GM18870 (cell line): ENCODE measurements around the gene ARL6IP4.

Source experiments
- ATAC-seq: cut with Tn5 transposase; IDR thresholded peaks from one replicate; pipeline ENCODE4 v1.9.1; 2021; ENCODE audit warnings: moderate library complexity; ENCODE audit not compliant: unreplicated experiment

Gene ARL6IP4

DNA sequence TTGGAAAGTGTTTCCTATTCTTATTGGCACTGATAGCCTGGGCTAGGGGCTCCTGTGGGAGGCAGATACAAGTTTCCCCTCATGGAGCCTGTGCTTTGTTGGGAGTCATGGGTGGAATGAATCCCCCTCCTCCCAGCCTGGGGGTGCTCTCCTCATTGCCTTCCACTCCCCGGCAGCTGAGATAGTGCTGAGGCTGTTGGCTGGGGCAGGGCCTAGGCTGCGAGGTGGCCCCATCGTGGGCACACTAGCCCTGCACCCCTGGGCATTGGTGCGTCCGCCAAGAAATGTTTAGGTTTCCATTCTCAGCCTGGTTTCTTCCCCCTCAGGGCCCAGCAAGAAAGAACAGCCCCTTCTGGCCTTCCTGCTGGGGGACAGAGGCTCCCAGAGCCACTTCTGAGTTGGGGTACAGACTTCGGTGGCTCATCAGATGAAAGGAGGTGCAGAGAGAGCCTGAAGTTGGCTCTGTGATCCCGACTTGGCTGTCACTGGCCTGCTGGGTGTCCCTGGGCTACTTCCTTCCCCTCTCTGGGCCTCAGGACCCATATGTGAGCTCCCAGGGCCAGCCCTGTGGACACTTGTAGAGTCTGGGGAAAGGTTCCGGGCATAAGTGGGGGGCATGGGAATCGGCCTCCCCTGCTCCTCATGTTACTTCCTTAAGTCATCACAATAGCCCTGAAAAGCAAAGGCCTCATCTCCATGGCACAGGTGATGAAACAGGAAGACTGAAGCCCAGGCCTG is 2.7 kb upstream of the ARL6IP4 start:
- no peak for ATAC-seq

DNA sequence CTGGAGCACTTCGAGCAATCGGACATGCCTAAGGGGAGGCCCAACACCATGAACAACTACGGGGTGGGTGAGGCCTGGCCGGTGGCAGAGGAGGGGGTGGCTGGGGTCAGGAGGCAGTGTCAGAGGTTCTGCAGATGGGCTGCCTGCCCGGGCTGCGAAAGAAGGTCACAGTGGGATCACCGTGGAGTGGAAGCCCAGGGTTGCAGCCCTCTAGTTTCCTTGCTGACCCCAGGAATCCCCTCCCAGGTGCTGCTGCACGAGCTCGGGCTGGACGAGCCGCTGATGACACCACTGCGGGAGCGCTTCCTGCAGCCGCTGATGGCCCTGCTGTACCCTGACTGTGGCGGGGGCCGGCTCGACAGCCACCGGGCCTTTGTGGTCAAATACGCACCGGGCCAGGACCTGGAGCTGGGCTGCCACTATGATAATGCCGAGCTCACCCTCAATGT is 1.9 kb upstream of the ARL6IP4 start:
- ATAC-seq: no peak

DNA sequence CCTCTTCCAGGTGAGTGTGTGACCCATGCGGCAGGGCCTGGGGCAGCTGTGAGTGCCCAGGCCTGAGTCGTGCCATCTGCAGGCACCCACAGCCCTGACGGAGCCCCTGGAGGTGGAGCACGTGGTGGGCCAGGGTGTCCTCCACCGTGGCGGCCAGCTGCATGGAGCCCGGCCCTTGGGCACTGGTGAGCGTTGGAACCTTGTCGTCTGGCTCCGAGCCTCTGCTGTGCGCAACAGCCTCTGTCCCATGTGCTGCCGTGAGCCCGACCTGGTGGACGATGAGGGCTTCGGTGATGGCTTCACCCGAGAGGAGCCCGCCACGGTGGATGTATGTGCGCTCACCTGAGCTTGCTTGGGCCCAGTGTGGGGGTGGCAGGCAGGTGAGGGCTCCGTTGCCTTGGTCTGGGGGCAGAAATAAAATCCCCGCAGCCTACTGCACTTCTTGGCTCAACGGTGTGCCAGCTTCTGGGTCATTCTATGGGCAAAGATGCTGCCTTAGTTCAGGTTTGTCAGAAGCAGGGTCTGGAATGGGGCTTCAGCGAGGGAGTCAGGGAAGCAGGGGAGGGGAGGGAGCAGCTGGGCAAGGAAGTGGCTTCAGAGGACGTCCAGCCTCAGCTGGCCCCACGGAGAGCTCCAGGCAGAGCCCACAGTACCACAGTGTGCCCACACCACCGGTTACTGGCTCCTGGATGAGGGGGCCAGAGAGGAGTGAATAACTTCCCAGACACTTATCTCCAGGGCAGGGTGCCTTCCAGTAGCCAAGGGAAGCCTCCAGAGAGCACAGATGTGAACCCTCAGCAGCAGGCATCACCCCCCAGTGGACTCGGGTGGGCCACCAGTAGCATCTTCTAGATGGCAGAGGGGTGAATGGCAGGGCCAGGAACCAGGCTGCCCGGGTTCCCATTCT is 1.2 kb upstream of the ARL6IP4 start:
- no peak for ATAC-seq

DNA sequence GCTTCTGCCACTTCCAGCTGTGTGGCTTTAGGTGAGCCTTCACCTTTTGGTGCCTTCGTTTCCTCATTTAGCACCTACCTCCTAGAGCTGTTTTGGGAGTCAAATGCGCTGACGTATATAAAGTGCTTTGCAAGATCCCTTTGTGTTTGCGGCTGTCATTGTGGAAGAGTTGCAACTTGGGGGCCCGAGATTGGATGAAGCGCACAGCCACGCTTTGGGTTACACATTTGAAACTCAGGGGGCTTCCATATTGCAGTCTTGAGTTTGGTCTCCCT is 636 bp upstream of the ARL6IP4 start:
- ATAC-seq: no peak

DNA sequence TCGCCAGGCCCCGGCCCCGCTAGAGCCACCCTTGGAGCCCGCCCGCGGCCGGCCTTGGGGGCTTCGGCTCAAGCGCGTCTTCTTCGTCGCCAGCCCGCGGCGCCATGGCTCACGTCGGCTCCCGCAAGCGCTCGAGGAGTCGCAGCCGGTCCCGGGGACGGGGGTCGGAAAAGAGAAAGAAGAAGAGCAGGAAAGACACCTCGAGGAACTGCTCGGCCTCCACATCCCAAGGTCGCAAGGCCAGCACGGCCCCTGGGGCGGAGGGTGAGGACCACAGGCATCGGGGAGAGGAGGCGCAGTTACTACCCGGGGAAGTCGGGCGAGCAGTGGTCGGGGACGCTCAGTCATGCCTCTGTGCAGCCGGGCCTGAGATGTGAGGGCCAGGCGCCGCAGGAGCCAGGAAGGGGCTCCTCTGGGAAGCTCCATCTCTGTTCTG is 573 bp downstream of the ARL6IP4 start:
- no peak for ATAC-seq

DNA sequence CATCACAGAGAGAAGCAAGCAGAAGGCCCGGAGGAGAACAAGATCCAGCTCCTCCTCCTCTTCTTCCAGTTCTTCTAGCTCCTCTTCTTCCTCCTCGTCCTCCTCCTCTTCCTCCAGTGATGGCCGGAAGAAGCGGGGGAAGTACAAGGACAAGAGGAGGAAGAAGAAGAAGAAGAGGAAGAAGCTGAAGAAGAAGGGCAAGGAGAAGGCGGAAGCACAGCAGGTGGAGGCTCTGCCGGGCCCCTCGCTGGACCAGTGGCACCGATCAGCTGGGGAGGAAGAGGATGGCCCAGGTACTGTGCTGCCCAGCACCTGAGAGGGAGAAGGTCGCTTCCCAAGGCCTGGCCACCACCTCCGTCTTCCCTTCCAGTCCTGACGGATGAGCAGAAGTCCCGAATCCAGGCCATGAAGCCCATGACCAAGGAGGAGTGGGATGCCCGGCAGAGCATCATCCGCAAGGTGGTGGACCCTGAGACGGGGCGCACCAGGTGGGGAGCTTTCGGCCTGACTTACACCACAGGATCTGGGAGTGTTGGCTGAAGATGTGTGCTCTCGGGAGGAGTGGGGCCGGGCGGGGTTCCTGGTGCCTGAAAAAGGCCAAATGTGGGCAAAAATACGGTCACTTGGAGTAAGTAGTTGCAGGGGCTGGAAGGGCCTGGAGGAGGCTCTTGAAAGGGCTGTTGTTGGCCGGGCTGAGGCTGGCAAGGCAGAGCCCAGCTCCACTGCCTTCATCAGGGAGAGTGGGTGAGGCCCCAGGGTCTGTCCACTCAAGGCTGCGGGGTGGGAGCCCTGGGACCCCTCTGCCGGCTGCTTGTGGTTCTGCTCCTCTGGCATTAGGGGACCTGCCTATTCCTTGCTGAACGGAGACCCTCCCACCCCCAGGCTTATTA is 1.4 kb downstream of the ARL6IP4 start:
- ATAC-seq: no peak

DNA sequence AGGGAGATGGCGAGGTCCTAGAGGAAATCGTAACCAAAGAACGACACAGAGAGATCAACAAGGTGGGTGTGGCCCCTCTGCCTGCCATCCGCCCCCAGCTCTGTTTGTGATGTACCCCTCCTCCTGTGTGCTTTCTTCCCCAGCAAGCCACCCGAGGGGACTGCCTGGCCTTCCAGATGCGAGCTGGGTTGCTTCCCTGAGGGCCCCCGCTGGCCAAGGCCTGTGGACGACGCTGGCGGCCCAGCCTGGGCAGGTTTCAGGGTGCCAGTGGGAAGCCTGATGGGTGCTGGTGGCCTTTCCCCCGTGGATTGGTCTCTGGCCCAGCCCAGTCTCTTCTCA is 2.0 kb downstream of the ARL6IP4 start:
- no peak for ATAC-seq

DNA sequence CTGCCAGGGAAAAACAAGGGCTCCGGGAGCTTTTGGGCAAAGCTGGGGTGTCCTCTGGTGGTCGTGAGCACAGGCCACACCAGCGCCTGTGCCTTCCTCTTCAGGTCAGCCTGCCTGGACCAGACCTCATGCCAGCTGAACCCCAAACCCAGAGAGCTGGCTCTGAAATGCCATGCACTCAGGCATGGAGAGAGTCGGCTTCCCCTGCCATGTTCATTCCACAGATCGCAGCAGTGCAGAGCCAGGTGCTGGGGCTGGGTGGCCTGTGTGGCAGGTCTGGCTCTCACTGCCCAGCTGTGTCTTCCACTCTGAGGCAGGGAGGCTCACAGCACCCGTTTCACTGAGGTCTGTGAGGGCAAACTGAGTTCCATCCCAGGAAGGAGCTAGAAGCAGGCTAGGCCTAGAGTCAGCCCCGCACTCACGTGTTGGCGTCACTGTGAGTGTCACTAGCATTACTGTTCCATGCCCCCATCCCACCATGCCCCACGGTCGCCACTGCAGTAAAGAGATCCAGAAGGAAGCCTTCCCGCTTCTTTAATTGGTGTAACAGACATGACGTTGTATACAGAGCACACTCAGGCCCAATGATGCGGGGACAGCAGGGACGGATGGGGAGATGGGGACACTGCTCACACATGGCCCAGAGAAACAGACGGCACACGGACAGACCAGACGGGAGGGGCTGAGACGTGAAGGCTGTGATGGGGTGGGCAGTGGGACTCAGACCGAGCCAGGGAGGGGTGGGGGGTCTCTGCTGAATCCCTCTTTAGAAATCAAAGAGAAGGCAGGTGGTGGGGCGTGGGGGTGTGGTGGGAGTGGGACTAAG is 2.7 kb downstream of the ARL6IP4 start:
- no peak for ATAC-seq

DNA sequence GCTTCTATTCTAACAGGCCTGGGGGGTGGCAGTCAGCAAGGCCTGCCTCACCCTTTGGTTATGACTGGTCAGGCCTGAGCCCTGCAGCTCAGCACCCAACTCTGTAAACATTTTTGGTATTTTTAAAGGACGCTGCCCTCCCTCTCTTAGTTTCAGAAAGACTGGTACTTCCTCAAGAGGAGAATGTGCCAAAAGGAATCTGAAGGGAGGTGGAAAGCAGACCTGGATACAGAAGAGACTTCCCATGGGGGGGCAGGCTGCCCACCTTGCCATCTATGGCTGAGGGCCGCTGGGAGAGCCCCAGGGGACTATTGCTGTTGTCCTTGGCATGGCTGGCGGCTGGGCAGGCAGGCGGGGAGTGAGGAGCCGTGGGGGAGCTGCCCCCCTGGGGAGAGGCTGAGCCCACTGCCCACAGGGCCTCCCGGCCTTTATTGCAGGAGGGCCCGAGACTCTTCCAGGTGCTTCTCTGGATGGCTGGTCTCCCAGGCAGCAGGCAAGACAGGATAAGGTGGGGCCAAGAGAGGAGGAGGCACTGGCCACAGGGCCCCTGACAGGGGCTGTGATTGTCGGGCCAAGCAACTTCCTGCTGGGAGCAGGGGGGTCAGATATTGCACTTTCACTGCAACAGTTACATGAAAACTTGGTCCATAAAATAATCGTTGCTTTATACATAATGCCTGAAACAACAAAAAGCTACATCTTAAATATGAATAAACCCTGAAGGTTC is 3.5 kb downstream of the ARL6IP4 start:
- ATAC-seq: no peak

DNA sequence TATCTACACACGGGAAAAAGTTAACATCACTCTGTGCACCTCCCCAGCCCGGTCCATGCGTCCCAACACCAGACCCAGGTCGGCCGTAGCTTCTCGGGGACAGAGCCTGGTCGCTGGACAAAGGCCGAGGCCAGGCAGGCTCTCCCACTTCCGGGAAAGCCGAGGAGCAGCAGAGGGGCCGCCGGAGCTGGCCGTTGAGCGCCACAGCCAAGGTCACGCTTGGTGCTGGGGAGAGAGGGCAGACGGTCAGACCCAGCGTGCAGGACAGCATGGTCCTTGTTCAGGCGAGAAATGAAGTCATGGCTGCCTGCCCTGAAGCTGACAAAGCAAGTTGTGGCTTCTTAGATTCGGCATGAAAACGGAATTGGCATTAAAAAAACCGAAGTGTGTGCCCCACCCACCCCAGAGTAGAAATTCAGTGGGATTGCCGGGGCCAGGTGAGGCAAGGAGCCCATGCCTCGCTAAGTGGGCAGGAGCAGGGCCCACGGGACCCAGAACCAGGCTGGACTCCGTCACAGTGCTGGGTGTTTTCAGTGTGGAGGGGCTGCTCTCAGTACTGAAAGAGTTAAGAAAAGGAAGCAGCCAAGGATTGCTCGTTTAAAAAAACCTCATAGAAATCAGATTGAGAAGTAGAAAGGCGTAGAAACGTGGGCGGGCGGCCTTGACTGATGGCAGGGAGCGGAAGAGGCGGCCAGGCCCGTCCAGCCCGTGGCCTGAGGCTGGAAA is 4.3 kb downstream of the ARL6IP4 start:
- no peak for ATAC-seq

DNA sequence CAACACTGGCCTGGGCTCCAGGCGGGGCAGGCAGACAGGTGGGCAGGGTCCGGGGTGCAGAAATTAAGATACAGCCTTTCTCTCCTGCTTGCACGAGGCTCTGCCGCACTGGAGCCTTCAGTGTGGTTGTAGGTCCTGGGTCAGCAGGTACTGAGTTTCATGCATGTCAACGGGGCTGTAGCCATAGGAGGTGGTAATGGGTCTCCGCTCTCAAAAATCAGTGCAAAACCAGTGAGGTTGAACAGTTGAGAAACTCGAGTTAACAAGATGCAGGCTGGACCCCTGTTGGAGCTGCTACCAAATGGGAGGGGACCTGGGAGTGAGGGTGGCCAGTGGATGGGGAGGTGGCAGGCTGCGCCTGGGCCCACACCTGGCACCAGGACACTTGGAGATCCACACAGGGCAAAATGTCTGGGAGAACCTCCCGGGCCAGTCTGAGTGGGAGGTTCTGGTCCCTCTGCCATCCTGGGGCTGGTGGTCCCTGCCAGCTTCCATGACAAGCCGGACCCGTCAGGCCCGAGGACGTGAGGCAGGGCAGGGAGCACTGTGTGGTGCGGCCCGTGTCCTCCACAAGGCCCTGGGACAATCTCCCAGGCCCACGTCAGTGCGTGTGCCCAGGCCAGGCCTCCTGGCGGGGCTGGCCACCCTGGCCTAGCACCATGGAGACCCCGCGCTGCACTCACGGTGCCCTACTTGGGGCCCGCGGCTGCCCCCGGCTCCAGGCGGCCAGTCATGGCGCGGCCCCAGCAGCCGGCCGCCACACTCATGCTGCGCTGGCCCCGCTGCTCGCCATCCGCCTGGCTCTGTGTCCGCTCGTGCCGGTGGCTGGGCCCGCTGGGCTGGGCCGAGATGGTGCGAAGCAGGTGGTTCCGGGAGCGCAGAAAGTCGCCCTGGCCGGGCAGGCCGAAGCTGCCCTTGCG is 5.1 kb downstream of the ARL6IP4 start:
- no peak for ATAC-seq

DNA sequence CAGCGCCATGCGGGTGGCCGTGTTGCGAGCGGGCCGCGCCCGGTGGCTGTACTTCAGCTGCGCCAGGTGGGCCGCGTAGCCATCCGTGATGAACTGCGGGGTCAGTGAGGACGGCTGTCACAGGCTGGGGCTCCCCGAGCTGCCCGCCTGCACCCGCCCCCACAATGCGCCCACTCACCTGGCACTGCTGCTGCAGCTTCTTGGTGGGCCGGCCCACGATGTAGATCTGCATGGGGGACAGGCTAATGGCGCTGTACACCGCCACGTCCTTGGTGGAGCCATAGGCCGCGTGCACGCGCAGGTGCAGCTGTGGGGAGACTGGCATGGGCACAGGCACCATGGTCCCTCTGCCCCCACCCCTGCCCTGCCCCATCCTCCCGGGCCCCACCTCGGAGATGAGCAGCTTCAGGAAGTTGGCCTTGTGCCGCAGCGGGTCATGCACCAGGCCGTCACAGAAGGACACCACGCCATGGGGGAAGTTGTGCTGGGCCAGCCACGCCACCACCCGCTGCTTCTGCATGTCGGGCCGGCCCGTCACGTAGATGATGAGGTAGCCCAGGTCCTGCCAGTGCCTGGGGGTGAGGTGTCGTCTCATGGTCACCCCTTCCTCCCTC is 5.9 kb downstream of the ARL6IP4 start:
- ATAC-seq: no peak

DNA sequence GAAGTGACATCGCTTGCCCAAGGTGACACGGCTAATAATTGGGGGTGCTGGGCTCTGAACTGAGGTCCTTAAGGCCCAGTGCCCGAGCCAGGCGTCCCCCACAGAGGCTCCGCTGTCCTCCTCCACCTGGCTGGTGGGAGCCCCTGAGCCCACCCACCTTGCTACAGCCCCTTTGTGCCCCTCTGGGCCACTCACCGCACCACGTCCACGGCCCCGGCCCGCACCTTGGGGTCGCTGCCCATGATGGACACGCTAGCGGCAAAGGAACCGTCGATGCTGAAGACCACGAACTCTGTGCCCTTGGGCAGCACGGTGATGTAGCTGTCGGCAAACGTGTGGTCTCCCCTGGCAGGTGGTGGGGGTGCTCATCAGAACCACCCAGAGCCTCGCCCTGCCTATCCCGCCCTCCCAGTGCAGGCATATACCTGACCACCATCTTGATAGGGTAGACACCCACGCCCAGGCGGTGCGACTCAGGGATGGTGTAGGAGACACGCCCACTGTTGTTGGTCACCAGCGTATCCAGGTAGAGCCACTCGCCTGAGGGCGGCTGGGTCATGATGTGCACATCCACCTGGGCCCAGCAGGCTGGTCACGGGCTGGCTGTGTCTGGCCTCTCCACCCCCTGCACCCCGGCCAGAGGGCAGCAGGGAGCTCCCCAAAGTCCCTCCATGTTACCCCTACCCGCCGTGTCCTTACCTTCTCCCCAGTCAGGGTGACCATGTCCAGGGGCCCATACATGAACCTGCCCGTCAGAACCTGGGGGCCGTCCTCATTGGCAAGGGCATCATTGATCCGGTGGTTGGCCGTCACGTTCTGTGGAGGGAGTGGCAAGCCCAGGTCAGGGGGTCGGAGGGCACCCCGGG is 6.8 kb downstream of the ARL6IP4 start:
- no peak for ATAC-seq

DNA sequence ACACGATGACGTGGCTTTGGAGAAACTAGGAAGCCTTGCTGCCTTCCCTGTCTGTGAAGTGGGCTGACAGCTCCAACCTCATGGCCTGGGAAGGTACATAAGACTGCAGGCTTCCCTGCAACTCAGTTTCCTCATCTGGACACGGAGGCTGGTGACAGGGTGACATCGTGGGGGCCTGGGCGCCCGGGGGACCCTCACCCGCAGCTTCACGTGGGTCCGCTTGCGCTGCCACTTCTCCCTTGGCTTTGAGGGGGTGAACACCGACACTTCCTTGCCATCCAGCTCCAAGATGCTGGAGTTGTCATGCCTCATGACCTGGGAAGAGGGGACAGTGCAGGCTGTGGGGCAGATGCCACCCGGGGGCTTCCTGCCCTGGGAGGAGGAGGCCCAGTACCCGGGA is 7.6 kb downstream of the ARL6IP4 start:
- ATAC-seq: no peak

DNA sequence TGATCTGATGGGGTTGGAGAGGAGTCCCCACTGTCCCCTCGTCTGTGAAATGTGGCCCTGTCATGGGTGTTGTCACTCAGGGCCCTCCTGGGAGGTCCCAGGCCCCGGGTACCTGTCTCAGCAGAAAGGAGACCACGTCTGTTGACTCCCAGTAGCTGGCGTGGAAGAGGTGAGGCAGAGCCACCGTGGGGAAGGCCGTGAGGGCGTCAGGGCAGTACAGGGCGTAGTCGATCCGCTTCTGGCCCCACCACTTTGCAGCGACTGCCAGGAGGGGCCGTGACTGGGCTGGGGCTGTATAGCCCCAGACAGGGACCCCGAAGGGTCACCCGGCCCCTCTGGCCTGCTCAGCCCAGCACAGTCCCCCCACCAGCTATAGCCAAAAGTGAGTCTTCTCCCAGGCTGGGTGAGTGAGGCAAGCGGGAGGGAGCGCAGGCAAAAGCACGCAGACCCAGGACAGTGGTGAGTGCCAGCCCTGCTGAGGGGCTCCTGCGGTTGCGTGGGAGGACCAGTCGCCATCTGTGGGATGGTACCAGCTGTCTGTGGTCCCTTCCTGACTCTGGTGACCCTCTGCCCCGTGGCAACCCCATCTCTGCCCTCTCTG is 8.2 kb downstream of the ARL6IP4 start:
- no peak for ATAC-seq

DNA sequence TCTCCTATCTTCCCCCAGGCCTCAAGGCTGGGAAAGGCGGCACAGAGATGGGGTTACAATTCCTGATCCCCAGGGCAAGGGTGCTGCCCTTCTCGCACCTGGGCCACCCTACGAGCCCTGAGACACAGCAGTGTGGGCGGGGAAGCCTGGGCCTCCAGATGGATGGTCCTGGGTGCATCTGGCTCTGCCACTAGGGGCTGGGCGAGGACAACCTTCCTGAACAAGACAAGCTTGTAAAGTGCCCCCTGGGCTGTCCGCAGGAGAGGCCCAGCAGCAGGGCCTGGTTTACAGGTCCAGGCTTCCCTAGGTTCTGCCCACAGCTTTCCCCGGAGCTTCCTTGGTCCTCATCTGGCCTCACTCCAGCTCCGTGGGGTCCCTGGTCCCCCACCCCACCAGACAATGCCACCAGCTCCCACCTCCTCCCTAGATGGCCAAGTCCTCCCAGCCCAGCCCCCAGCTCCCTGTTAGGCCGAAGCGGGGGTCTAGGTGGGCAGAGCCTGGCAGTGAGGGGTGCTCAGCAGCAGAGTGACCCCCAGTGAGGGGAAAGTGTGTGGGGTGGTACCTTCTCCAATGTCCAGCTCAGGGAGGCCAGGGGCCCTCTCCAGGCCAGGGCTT is 8.9 kb downstream of the ARL6IP4 start:
- no peak for ATAC-seq
